ENCODE results near the gene INS.

Gene INS
- 0 reads per million in 2 experiments for total RNA-seq

GRCh38 chr11:2160736-2161259 is at the start of gene INS:
TSS of gene INS (minus strand) at chr11:2161209. CDS start at chr11:2160971, 238 bp downstream.
- no peak for DNase-seq (ENCODE audit: low read depth)

GRCh38 chr11:2210366-2211112 is 49.5 kb upstream of the INS start:
- DNase-seq (ENCODE audit: low read depth) = no peak

- no peak for DNase-seq (ENCODE audit: low read depth)
Measured at GRCh38 chr11:2209900-2210321, 48.9 kb upstream of the INS start.

GRCh38 chr11:2209370-2209801 is 48.4 kb upstream of the INS start:
- DNase-seq (ENCODE audit: low read depth) = no peak

- DNase-seq (ENCODE audit: low read depth) = no peak
Measured at GRCh38 chr11:2208691-2209369, 47.8 kb upstream of the INS start.

GRCh38 chr11:2207773-2208621 is 47.0 kb upstream of the INS start:
- no peak for DNase-seq (ENCODE audit: low read depth)

GRCh38 chr11:2207212-2207611 is 46.2 kb upstream of the INS start:
- DNase-seq (ENCODE audit: low read depth) = no peak

- no peak for DNase-seq (ENCODE audit: low read depth)
Measured at GRCh38 chr11:2205981-2206690, 45.1 kb upstream of the INS start.

- DNase-seq (ENCODE audit: low read depth) = no peak
Measured at GRCh38 chr11:2205214-2205720, 44.3 kb upstream of the INS start.

GRCh38 chr11:2204361-2205213 is 43.6 kb upstream of the INS start:
- no peak for DNase-seq (ENCODE audit: low read depth)

GRCh38 chr11:2203440-2204259 is 42.6 kb upstream of the INS start:
- DNase-seq (ENCODE audit: low read depth) = no peak

GRCh38 chr11:2202900-2203439 is 42.0 kb upstream of the INS start:
- no peak for DNase-seq (ENCODE audit: low read depth)

GRCh38 chr11:2202071-2202899 is 41.3 kb upstream of the INS start:
- no peak for DNase-seq (ENCODE audit: low read depth)

- DNase-seq (ENCODE audit: low read depth) = no peak
Measured at GRCh38 chr11:2201542-2201941, 40.5 kb upstream of the INS start.

- no peak for DNase-seq (ENCODE audit: low read depth)
Measured at GRCh38 chr11:2200957-2201519, 40.0 kb upstream of the INS start.

GRCh38 chr11:2200536-2200935 is 39.5 kb upstream of the INS start:
- DNase-seq (ENCODE audit: low read depth) = no peak

- no peak for DNase-seq (ENCODE audit: low read depth)
Measured at GRCh38 chr11:2199466-2200341, 38.7 kb upstream of the INS start.
